Activated CD4-positive, alpha-beta T cell treated with anti-CD3 and anti-CD28 coated beads for 36 hours (primary cell): ENCODE data around the gene TCF4. TPM values are rescaled to one million over a fixed set of nuclear protein-coding genes. Genes with fewer than 3 reads are reported as not detected.

ENCODE experiments used
- ATAC-seq: fragments of 200-7000 bp; cut with Tn5 transposase; one replicate; pipeline ENCODE4 v1.10.0; 2021; ENCODE audit warnings: mild to moderate bottlenecking, moderate library complexity
- CTCF ChIA-PET: fragments of 350-600 bp; sonication (Branson Sonifier 250); formaldehyde crosslinking; loops from one replicate; lab custom pipeline; 2021; ENCODE audit warnings: antibody characterized with exemption; lab: Charles Lee
- POLR2A ChIA-PET: fragments of 350-600 bp; sonication (Branson Sonifier 250); formaldehyde crosslinking; loops from one replicate; lab custom pipeline; 2021; ENCODE audit warnings: antibody characterized with exemption, inconsistent platforms; lab: Charles Lee
- DNase-seq: peaks from one replicate; pipeline ENCODE4 v3.0.0-alpha.2; 2020
- H3K27ac Mint-ChIP-seq: one replicate; pipeline ENCODE4 v1.8.0; 2021; ENCODE audit warnings: mixed read lengths
- H3K27me3 Mint-ChIP-seq: one replicate; pipeline ENCODE4 v1.8.0; 2021; ENCODE audit warnings: mixed read lengths
- H3K36me3 Mint-ChIP-seq: one replicate; pipeline ENCODE4 v1.8.0; 2021; ENCODE audit warnings: low read depth, mixed read lengths
- H3K4me1 Mint-ChIP-seq: one replicate; pipeline ENCODE4 v1.8.0; 2021; ENCODE audit warnings: mixed read lengths
- H3K4me3 Mint-ChIP-seq: one replicate; pipeline ENCODE4 v1.8.0; 2021; ENCODE audit warnings: mild to moderate bottlenecking, moderate library complexity, mixed read lengths
- H3K9me3 Mint-ChIP-seq: one replicate; pipeline ENCODE4 v1.8.0; 2021; ENCODE audit warnings: low read depth, mixed read lengths
- intact Hi-C, 2 experiments: fragments of 100-400 bp; cut with DNase I in 1 of 2; cut with micrococcal nuclease in 1 of 2; formaldehyde crosslinking; loops; one replicate each; pipeline versions ENCODE4 v1.14.2 to v1.15.1; 2022 to 2024; cut with DNase I, micrococcal nuclease
- total RNA-seq, 2 experiments: library from RNA; stranded (reverse); gene quantifications; one replicate each; pipeline ENCODE4 v1.2.3, GENCODE V29; 2021

The TCF4 gene
- total RNA-seq, 2 experiments from 2014 or later = 0.69 to 1.9 TPM

GRCh38 chr18:55395799-55396198 is 192.2 kb downstream of the TCF4 start:
- no peak overlapping the region for H3K4me3 Mint-ChIP-seq
- H3K27ac Mint-ChIP-seq = no peak overlapping the region
- no peaks in the 10 kb centered on the region for H3K9me3 Mint-ChIP-seq
- no peaks in the 10 kb centered on the region for H3K36me3 Mint-ChIP-seq
- intact Hi-C loops = no loop called here
- no peak for DNase-seq
- no peaks in the 10 kb centered on the region for H3K27me3 Mint-ChIP-seq
- ChIA-PET POLR2A (no interaction called here), CTCF (no interaction called here)
- no peaks in the 10 kb centered on the region for H3K4me1 Mint-ChIP-seq
- no peak for ATAC-seq

GRCh38 chr18:55390898-55391297 is 197.1 kb downstream of the TCF4 start:
- H3K9me3 Mint-ChIP-seq = no peaks in the 10 kb centered on the region
- intact Hi-C loops = no loop called here
- POLR2A ChIA-PET = no interaction called here
- no peaks in the 10 kb centered on the region for H3K4me1 Mint-ChIP-seq
- H3K36me3 Mint-ChIP-seq = no peaks in the 10 kb centered on the region
- DNase-seq (no peak), ATAC-seq (no peak)
- no peak overlapping the region for H3K27ac Mint-ChIP-seq
- H3K4me3 Mint-ChIP-seq = no peak overlapping the region
- CTCF ChIA-PET = interaction anchor here (0.5 to 1.3 kb wide), 3 partner anchors 9 to 1496 kb away, joined by 3 to 4 read pairs (median 4); no protein-coding TSS in a partner anchor
- H3K27me3 Mint-ChIP-seq = no peaks in the 10 kb centered on the region

GRCh38 chr18:55387139-55387984 is 200.6 kb downstream of the TCF4 start:
- no peaks in the 10 kb centered on the region for H3K4me1 Mint-ChIP-seq
- H3K9me3 Mint-ChIP-seq = no peaks in the 10 kb centered on the region
- DNase-seq (no peak), ATAC-seq (no peak)
- POLR2A ChIA-PET = interaction anchor here (0.6 kb wide), 1 partner anchor 369 kb away, joined by 3 read pairs; no protein-coding TSS in a partner anchor
- intact Hi-C loops = no loop called here
- no peak overlapping the region for H3K27ac Mint-ChIP-seq
- no peak overlapping the region for H3K4me3 Mint-ChIP-seq
- H3K36me3 Mint-ChIP-seq = no peaks in the 10 kb centered on the region
- CTCF ChIA-PET = interaction anchor here (0.5 to 1.1 kb wide), 3 partner anchors 29 to 1080 kb away, joined by 3 read pairs; no protein-coding TSS in a partner anchor
- no peaks in the 10 kb centered on the region for H3K27me3 Mint-ChIP-seq

DNA sequence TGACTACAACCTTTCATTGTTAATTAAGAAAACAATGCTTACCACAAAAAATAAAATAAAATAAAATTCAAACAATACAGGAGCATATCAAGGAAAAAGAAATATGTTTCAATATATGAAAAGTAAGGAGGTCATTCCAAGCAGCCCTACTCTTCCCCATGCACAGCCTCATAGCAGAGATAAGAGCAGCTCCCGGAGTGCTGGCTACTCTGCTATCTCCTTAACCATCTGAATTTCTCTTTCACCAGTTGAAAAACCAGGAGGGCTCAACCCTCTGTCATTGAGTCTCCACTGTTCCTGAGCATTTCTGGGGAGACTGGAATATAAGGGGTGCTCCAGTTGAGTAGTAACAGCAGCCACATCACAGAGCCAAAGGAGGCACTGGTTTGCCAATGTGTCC is 201.4 kb downstream of the TCF4 start:
- no peak for ATAC-seq

DNA sequence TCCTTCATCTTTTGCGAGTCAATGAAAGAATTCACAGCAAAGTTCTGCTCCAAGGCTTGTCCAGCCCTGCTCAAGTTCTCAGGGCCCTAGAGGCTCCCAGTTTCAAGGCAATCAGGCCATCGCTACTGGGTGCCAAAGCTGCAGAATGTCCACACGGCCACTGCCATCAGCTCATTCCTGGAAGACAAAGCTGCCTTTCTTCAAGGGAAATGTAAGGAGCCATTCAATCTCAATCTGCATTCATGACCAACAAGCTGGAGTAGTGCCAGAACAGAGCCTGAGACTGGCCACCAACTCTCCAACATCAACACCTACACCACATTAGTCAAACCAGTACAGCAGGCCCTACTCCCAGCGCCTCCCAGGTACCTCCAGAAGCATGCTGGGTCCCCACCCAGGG is 202.2 kb downstream of the TCF4 start:
- Mint-ChIP-seq H3K27me3 (no peaks in the 10 kb centered on the region), H3K4me3 (no peak overlapping the region), H3K36me3 (no peaks in the 10 kb centered on the region), H3K27ac (no peak overlapping the region), H3K9me3 (no peaks in the 10 kb centered on the region), H3K4me1 (no peaks in the 10 kb centered on the region)
- DNase-seq (no peak), ATAC-seq (no peak)
- ChIA-PET POLR2A (no interaction called here), CTCF (interaction anchor here (1.1 kb wide), 1 partner anchor 151 kb away, joined by 3 read pairs; no protein-coding TSS in a partner anchor)
- intact Hi-C loops = no loop called here

More for the DNA sequence above, 201.4 kb downstream of the TCF4 start:
- Mint-ChIP-seq H3K27me3 (no peaks in the 10 kb centered on the region), H3K36me3 (no peaks in the 10 kb centered on the region), H3K4me3 (no peak overlapping the region), H3K9me3 (no peaks in the 10 kb centered on the region), H3K4me1 (no peaks in the 10 kb centered on the region), H3K27ac (no peak overlapping the region)
- POLR2A ChIA-PET = no interaction called here
- intact Hi-C loops = no loop called here
- CTCF ChIA-PET = interaction anchor here (1.1 kb wide), 1 partner anchor 152 kb away, joined by 3 read pairs; no protein-coding TSS in a partner anchor
- no peak for DNase-seq

- intact Hi-C loops = no loop called here
- DNase-seq = peak; percentile 19
These were observed 203.3 kb downstream of the TCF4 start for GRCh38 chr18:55384551-55385275.

GRCh38 chr18:55384115-55384514 is 203.9 kb downstream of the TCF4 start:
- DNase-seq (no peak), ATAC-seq (no peak)
- CTCF ChIA-PET = no interaction called here
- Mint-ChIP-seq H3K9me3 (no peaks in the 10 kb centered on the region), H3K4me3 (no peak overlapping the region), H3K4me1 (no peaks in the 10 kb centered on the region), H3K27me3 (no peaks in the 10 kb centered on the region), H3K27ac (no peak overlapping the region), H3K36me3 (no peaks in the 10 kb centered on the region)
- POLR2A ChIA-PET = no interaction called here
- intact Hi-C loops = no loop called here

More at GRCh38 chr18:55384551-55385275, 203.3 kb downstream of the TCF4 start:
- no peaks in the 10 kb centered on the region for H3K36me3 Mint-ChIP-seq
- no peak overlapping the region for H3K27ac Mint-ChIP-seq
- ATAC-seq = no peak
- no peaks in the 10 kb centered on the region for H3K27me3 Mint-ChIP-seq
- ChIA-PET CTCF (interaction anchor here (0.6 kb wide), 2 partner anchors 21 to 34 kb away, joined by 3 to 5 read pairs; no protein-coding TSS in a partner anchor), POLR2A (no interaction called here)
- no peaks in the 10 kb centered on the region for H3K4me1 Mint-ChIP-seq
- no peak overlapping the region for H3K4me3 Mint-ChIP-seq
- H3K9me3 Mint-ChIP-seq = no peaks in the 10 kb centered on the region

DNA sequence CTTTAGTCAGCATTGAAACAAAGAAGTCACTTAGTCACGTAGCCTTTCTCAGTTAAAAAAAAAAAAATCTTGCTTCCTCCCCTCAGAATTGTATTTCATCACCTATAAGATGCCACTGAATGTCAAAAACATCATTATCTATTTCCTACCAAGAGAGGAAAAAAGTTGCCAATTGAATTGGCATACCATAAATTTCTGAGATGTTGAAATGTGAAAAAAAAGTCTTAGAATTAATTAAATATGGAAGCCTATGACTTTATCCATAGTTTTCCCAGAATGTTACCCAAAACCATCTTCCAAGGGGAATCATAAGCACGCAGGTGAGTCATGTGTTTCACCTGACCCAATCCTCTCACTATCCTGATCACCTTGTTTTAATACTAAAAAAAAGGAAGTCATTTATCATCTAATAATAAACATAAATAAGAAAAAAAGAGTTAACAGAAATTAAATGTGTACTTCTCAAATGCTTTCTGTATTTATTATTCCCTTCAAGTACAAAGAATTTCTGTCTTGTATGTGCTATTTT is 205.7 kb downstream of the TCF4 start:
- ChIA-PET CTCF (interaction anchor here (1.5 kb wide), 1 partner anchor 8 kb away, joined by 4 read pairs; no protein-coding TSS in a partner anchor), POLR2A (no interaction called here)
- H3K27me3 Mint-ChIP-seq = no peaks in the 10 kb centered on the region

GRCh38 chr18:55381277-55381676 is 206.7 kb downstream of the TCF4 start:
- CTCF ChIA-PET = interaction anchor here (0.7 to 1.5 kb wide), 2 partner anchors 9 to 23 kb away, joined by 3 to 4 read pairs; no protein-coding TSS in a partner anchor
- DNase-seq = no peak
- intact Hi-C loops = no loop called here
- H3K27me3 Mint-ChIP-seq = no peaks in the 10 kb centered on the region
- no peaks in the 10 kb centered on the region for H3K4me1 Mint-ChIP-seq
- no peak for ATAC-seq
- no peak overlapping the region for H3K27ac Mint-ChIP-seq
- H3K9me3 Mint-ChIP-seq = no peaks in the 10 kb centered on the region
- no peak overlapping the region for H3K4me3 Mint-ChIP-seq
- POLR2A ChIA-PET = no interaction called here
- no peaks in the 10 kb centered on the region for H3K36me3 Mint-ChIP-seq

More for the DNA sequence above, 205.7 kb downstream of the TCF4 start:
- H3K4me3 Mint-ChIP-seq = no peak overlapping the region
- ATAC-seq = no peak
- no peak for DNase-seq
- no peaks in the 10 kb centered on the region for H3K9me3 Mint-ChIP-seq
- no peaks in the 10 kb centered on the region for H3K4me1 Mint-ChIP-seq
- no peaks in the 10 kb centered on the region for H3K36me3 Mint-ChIP-seq
- H3K27ac Mint-ChIP-seq = no peak overlapping the region
- intact Hi-C loops = no loop called here

DNA sequence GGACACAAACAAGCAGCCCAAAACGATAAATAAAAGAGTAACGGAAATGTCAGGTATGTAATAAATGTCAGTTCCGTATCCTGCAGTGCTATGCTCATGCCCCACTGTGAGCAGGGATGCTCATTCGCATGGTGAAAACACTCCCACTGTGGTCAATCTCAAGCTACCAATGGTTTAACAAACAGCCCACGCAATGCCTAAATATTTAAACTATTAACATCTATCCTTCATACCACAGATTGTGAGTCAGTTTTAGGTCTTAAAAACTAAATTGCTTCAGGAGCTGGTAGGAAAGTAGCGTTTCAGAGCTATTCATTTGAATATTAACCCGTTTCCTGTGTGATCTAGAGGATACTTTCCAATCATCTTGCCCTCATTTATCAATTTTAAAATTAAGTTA is 207.4 kb downstream of the TCF4 start:
- no peaks in the 10 kb centered on the region for H3K27me3 Mint-ChIP-seq
- DNase-seq (no peak), ATAC-seq (no peak)
- ChIA-PET POLR2A (no interaction called here), CTCF (no interaction called here)
- H3K9me3 Mint-ChIP-seq = no peaks in the 10 kb centered on the region
- no peak overlapping the region for H3K27ac Mint-ChIP-seq
- no peaks in the 10 kb centered on the region for H3K36me3 Mint-ChIP-seq
- H3K4me3 Mint-ChIP-seq = no peak overlapping the region
- H3K4me1 Mint-ChIP-seq = no peaks in the 10 kb centered on the region
- intact Hi-C loops = no loop called here

GRCh38 chr18:55376387-55376786 is 211.6 kb downstream of the TCF4 start:
- H3K36me3 Mint-ChIP-seq = no peaks in the 10 kb centered on the region
- POLR2A ChIA-PET = no interaction called here
- DNase-seq = no peak
- ATAC-seq = peak; percentile 39
- H3K27ac Mint-ChIP-seq = no peak overlapping the region
- no peaks in the 10 kb centered on the region for H3K4me1 Mint-ChIP-seq
- no peak overlapping the region for H3K4me3 Mint-ChIP-seq
- peaks cover 2% of the 10 kb centered on the region for H3K9me3 Mint-ChIP-seq
- intact Hi-C loops = no loop called here
- no peaks in the 10 kb centered on the region for H3K27me3 Mint-ChIP-seq
- CTCF ChIA-PET = interaction anchor here (0.8 kb wide), 1 partner anchor 64 kb away, joined by 3 read pairs; no protein-coding TSS in a partner anchor
